ENCODE results near the gene CS.
"Not testable (repeated sequence)": the region's sequence is repeated elsewhere in the genome, so short reads cannot be mapped to it uniquely, and the experiment has no call there.

Gene CS

DNA sequence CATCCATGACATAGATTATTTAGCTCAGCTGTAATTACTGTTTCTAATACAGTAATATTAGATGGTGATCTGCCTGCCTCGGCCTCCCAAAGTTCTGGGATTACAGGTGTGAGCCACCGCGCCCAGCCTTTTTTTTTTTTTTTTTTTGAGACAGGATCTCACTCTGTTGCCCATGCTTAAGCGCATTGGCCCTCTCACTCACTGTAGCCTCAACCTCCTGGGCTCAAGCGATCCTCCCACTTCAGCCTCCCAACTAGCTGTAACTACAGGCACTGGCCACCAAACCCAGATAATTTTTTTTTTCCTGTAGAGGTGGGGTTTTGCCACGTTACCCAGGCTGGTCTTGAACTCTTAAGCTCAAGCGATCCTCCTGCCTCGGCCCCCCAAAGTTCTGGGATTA, 35.4 kb upstream of the CS start:
- not testable (repeated sequence) for DNase-seq (ENCODE audit: low read depth, low spot score); H3K4me1 ChIP-seq (ENCODE audit: control insufficient read depth, insufficient read depth, low read length); H3K9me3 ChIP-seq (ENCODE audit: control insufficient read depth, insufficient read depth, low read length); H3K27ac ChIP-seq (ENCODE audit: low read length); H3K4me3 ChIP-seq (ENCODE audit: low read length); H3K36me3 ChIP-seq (ENCODE audit: control insufficient read depth, insufficient read depth, low read length); H3K27me3 ChIP-seq (ENCODE audit: control insufficient read depth, insufficient read depth, low read length)
- WGBS (ENCODE audit: insufficient coverage, insufficient read length): no CpG with 5 or more reads among the region's 8 CpGs

GRCh38 chr12:56334490-56334793, 34.3 kb upstream of the CS start:
- no CpG with 5 or more reads among the region's 6 CpGs for WGBS (ENCODE audit: insufficient coverage, insufficient read length)
- Histone ChIP-seq H3K4me1 (ENCODE audit: control insufficient read depth, insufficient read depth, low read length) (peaks cover 7% of the 10 kb centered on the region), H3K9me3 (ENCODE audit: control insufficient read depth, insufficient read depth, low read length) (no peaks in the 10 kb centered on the region), H3K27me3 (ENCODE audit: control insufficient read depth, insufficient read depth, low read length) (no peaks in the 10 kb centered on the region), H3K4me3 (ENCODE audit: low read length) (peak overlapping the region; percentile 59; the same call in 1 of the 2 replicates), H3K27ac (ENCODE audit: low read length) (no peak overlapping the region), H3K36me3 (ENCODE audit: control insufficient read depth, insufficient read depth, low read length) (no peaks in the 10 kb centered on the region)
- DNase-seq (ENCODE audit: low read depth, low spot score): no peak

GRCh38 chr12:56333679-56334489, 33.8 kb upstream of the CS start, which contains the start of gene PAN2:
Gene PAN2 (minus strand): TSS chr12:56334000. CDS start chr12:56333094, 906 bp downstream.
- Histone ChIP-seq H3K27me3 (ENCODE audit: control insufficient read depth, insufficient read depth, low read length) (no peaks in the 10 kb centered on the region), H3K36me3 (ENCODE audit: control insufficient read depth, insufficient read depth, low read length) (no peaks in the 10 kb centered on the region), H3K4me3 (ENCODE audit: low read length) (peak within 1 kb of the TSS; percentile 59; the same call in 1 of the 2 replicates), H3K27ac (ENCODE audit: low read length) (no peak within 1 kb of the TSS), H3K9me3 (ENCODE audit: control insufficient read depth, insufficient read depth, low read length) (no peaks in the 10 kb centered on the region), H3K4me1 (ENCODE audit: control insufficient read depth, insufficient read depth, low read length) (peaks cover 5% of the 10 kb centered on the region)
- no CpG with 5 or more reads among the region's 45 CpGs for WGBS (ENCODE audit: insufficient coverage, insufficient read length)
- DNase-seq (ENCODE audit: low read depth, low spot score): peak; percentile 83

DNA sequence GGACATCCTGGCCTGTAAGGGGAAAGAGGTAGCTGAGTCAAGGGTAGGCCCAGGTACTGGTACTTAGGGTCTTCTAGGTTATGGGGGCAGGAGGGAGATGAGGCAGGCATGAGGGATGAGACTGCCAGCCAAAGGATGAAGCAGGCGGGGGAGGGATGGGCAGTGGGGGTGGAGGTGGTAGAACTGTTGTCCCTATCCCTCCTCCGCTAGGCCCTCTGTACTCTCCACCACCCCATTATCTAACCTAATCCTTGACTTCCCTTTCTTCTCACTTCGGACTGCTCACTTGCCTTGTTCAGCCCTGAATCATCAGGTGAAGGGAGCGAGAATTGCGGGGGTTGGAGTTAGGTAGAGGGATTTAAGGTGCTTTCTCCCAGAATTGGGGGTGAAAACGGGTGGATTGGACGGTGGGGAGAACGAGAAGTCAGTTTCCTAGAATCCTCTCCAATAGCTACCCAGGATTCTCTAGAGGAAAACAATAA, 33.1 kb upstream of the CS start:
- H3K27ac ChIP-seq (ENCODE audit: low read length): no peak overlapping the region
- peaks cover 4% of the 10 kb centered on the region; the same call in 1 of the 2 replicates for H3K4me1 ChIP-seq (ENCODE audit: control insufficient read depth, insufficient read depth, low read length)
- no peaks in the 10 kb centered on the region for H3K9me3 ChIP-seq (ENCODE audit: control insufficient read depth, insufficient read depth, low read length)
- H3K36me3 ChIP-seq (ENCODE audit: control insufficient read depth, insufficient read depth, low read length): no peaks in the 10 kb centered on the region
- H3K4me3 ChIP-seq (ENCODE audit: low read length): peak overlapping the region; percentile 59; the same call in 1 of the 2 replicates
- no CpG with 5 or more reads among the region's 8 CpGs for WGBS (ENCODE audit: insufficient coverage, insufficient read length)
- DNase-seq (ENCODE audit: low read depth, low spot score): no peak
- no peaks in the 10 kb centered on the region for H3K27me3 ChIP-seq (ENCODE audit: control insufficient read depth, insufficient read depth, low read length)

GRCh38 chr12:56332512-56333196, 32.5 kb upstream of the CS start:
- H3K27me3 ChIP-seq (ENCODE audit: control insufficient read depth, insufficient read depth, low read length): no peaks in the 10 kb centered on the region
- no peak overlapping the region; the same call in 1 of the 2 replicates for H3K4me3 ChIP-seq (ENCODE audit: low read length)
- H3K27ac ChIP-seq (ENCODE audit: low read length): no peak overlapping the region
- peaks cover 2% of the 10 kb centered on the region; the same call in 1 of the 2 replicates for H3K4me1 ChIP-seq (ENCODE audit: control insufficient read depth, insufficient read depth, low read length)
- WGBS (ENCODE audit: insufficient coverage, insufficient read length): no CpG with 5 or more reads among the region's 11 CpGs
- no peaks in the 10 kb centered on the region for H3K36me3 ChIP-seq (ENCODE audit: control insufficient read depth, insufficient read depth, low read length)
- no peak for DNase-seq (ENCODE audit: low read depth, low spot score)
- H3K9me3 ChIP-seq (ENCODE audit: control insufficient read depth, insufficient read depth, low read length): no peaks in the 10 kb centered on the region

- Histone ChIP-seq H3K4me1 (ENCODE audit: control insufficient read depth, insufficient read depth, low read length) (0 out of 2 replicates have a peak, but pooled peaks cover 1% of the 10 kb centered on the region), H3K36me3 (ENCODE audit: control insufficient read depth, insufficient read depth, low read length) (peaks cover 2% of the 10 kb centered on the region; the same call in 1 of the 2 replicates), H3K9me3 (ENCODE audit: control insufficient read depth, insufficient read depth, low read length) (no peaks in the 10 kb centered on the region), H3K27ac (ENCODE audit: low read length) (no peak overlapping the region), H3K27me3 (ENCODE audit: control insufficient read depth, insufficient read depth, low read length) (no peaks in the 10 kb centered on the region), H3K4me3 (ENCODE audit: low read length) (no peak overlapping the region)
- DNase-seq (ENCODE audit: low read depth, low spot score): no peak
- no CpG with 5 or more reads among the region's 7 CpGs for WGBS (ENCODE audit: insufficient coverage, insufficient read length)
These were observed 30.9 kb upstream of the CS start for GRCh38 chr12:56330936-56331490.

- DNase-seq (ENCODE audit: low read depth, low spot score): no peak
These were observed 26.4 kb upstream of the CS start for GRCh38 chr12:56326533-56326932.

GRCh38 chr12:56326126-56326525, 26.0 kb upstream of the CS start:
- H3K27me3 ChIP-seq (ENCODE audit: control insufficient read depth, insufficient read depth, low read length): no peaks in the 10 kb centered on the region
- H3K4me3 ChIP-seq (ENCODE audit: low read length): no peak overlapping the region
- DNase-seq (ENCODE audit: low read depth, low spot score): no peak
- H3K27ac ChIP-seq (ENCODE audit: low read length): no peak overlapping the region
- WGBS (ENCODE audit: insufficient coverage, insufficient read length): no CpG with 5 or more reads among the region's 8 CpGs
- peaks cover 6% of the 10 kb centered on the region; the same call in 1 of the 2 replicates for H3K36me3 ChIP-seq (ENCODE audit: control insufficient read depth, insufficient read depth, low read length)
- H3K4me1 ChIP-seq (ENCODE audit: control insufficient read depth, insufficient read depth, low read length): no peaks in the 10 kb centered on the region
- H3K9me3 ChIP-seq (ENCODE audit: control insufficient read depth, insufficient read depth, low read length): no peaks in the 10 kb centered on the region

More at GRCh38 chr12:56326533-56326932, 26.4 kb upstream of the CS start:
- Histone ChIP-seq H3K9me3 (ENCODE audit: control insufficient read depth, insufficient read depth, low read length) (no peaks in the 10 kb centered on the region), H3K27me3 (ENCODE audit: control insufficient read depth, insufficient read depth, low read length) (no peaks in the 10 kb centered on the region), H3K4me3 (ENCODE audit: low read length) (no peak overlapping the region), H3K36me3 (ENCODE audit: control insufficient read depth, insufficient read depth, low read length) (peaks cover 6% of the 10 kb centered on the region; the same call in 1 of the 2 replicates), H3K27ac (ENCODE audit: low read length) (no peak overlapping the region), H3K4me1 (ENCODE audit: control insufficient read depth, insufficient read depth, low read length) (no peaks in the 10 kb centered on the region)
- WGBS (ENCODE audit: insufficient coverage, insufficient read length): no CpG with 5 or more reads among the region's 6 CpGs

- peaks cover 6% of the 10 kb centered on the region; the same call in 1 of the 2 replicates for H3K36me3 ChIP-seq (ENCODE audit: control insufficient read depth, insufficient read depth, low read length)
- H3K27me3 ChIP-seq (ENCODE audit: control insufficient read depth, insufficient read depth, low read length): no peaks in the 10 kb centered on the region
- no peak overlapping the region for H3K4me3 ChIP-seq (ENCODE audit: low read length)
- no peaks in the 10 kb centered on the region for H3K9me3 ChIP-seq (ENCODE audit: control insufficient read depth, insufficient read depth, low read length)
- no peak overlapping the region for H3K27ac ChIP-seq (ENCODE audit: low read length)
- no CpG with 5 or more reads among the region's 6 CpGs for WGBS (ENCODE audit: insufficient coverage, insufficient read length)
- no peak for DNase-seq (ENCODE audit: low read depth, low spot score)
- H3K4me1 ChIP-seq (ENCODE audit: control insufficient read depth, insufficient read depth, low read length): no peaks in the 10 kb centered on the region
These were observed 24.1 kb upstream of the CS start for GRCh38 chr12:56324206-56324605.

- H3K27ac ChIP-seq (ENCODE audit: low read length); H3K36me3 ChIP-seq (ENCODE audit: control insufficient read depth, insufficient read depth, low read length); H3K4me1 ChIP-seq (ENCODE audit: control insufficient read depth, insufficient read depth, low read length); H3K27me3 ChIP-seq (ENCODE audit: control insufficient read depth, insufficient read depth, low read length); H3K9me3 ChIP-seq (ENCODE audit: control insufficient read depth, insufficient read depth, low read length); H3K4me3 ChIP-seq (ENCODE audit: low read length); DNase-seq (ENCODE audit: low read depth, low spot score): not testable (repeated sequence)
- WGBS (ENCODE audit: insufficient coverage, insufficient read length): no CpG with 5 or more reads among the region's 8 CpGs
These were observed 21.5 kb upstream of the CS start for GRCh38 chr12:56321610-56322009.
